HG03378 (cell line): ENCODE measurements around the gene SAE1.

Source experiments
- ATAC-seq: cut with Tn5 transposase; IDR thresholded peaks from one replicate; pipeline ENCODE4 v1.9.1; 2021; ENCODE audit warnings: mild to moderate bottlenecking, moderate library complexity; ENCODE audit not compliant: unreplicated experiment

SAE1 gene

GRCh38 chr19:47209319-47210179 lies 78.9 kb downstream of the SAE1 start:
- ATAC-seq, result no peak

- ATAC-seq, result no peak
These were observed 79.5 kb downstream of the SAE1 start for GRCh38 chr19:47210180-47210490.

- peak; percentile 51 for ATAC-seq
These were observed 80.2 kb downstream of the SAE1 start for GRCh38 chr19:47210689-47211316.

- no peak for ATAC-seq
These were observed 84.9 kb downstream of the SAE1 start for GRCh38 chr19:47215581-47215980.

GRCh38 chr19:47221080-47221841 lies 90.6 kb downstream of the SAE1 start:
- no peak for ATAC-seq

GRCh38 chr19:47221890-47222289 lies 91.3 kb downstream of the SAE1 start:
- ATAC-seq, result no peak

- ATAC-seq, result no peak
These were observed 95.3 kb downstream of the SAE1 start for GRCh38 chr19:47225746-47226425.

- ATAC-seq, result peak; percentile 27
These were observed 96.1 kb downstream of the SAE1 start for GRCh38 chr19:47226426-47227351.

- ATAC-seq, result no peak
These were observed 96.9 kb downstream of the SAE1 start for GRCh38 chr19:47227352-47228167.

GRCh38 chr19:47228168-47228936 lies 97.7 kb downstream of the SAE1 start:
- no peak for ATAC-seq

- no peak for ATAC-seq
These were observed 98.5 kb downstream of the SAE1 start for GRCh38 chr19:47228937-47229675.

GRCh38 chr19:47229676-47230053 lies 99.0 kb downstream of the SAE1 start:
- no peak for ATAC-seq

- ATAC-seq, result no peak
These were observed 99.7 kb downstream of the SAE1 start for GRCh38 chr19:47230054-47230920.

- ATAC-seq, result no peak
These were observed 100.2 kb downstream of the SAE1 start, which contains the start of gene BBC3 for GRCh38 chr19:47230921-47231214. TSS of gene BBC3 (minus strand) at chr19:47231199. CDS start at chr19:47228431, 2,768 bp downstream.

GRCh38 chr19:47231215-47232054 lies 100.8 kb downstream of the SAE1 start:
- no peak for ATAC-seq
